DMS79 (cell line): ENCODE results near the gene HSD17B10.
"Not testable (repeated sequence)": the region's sequence is repeated elsewhere in the genome, so short reads cannot be mapped to it uniquely, and the experiment has no call there.

ENCODE experiments used
- DNase-seq: peaks from one replicate; lab custom pipeline; 2025; lab: John Stamatoyannopoulos, UW

The HSD17B10 gene

GRCh38 chrX:53437206-53437605 is 3.0 kb upstream of the HSD17B10 start:
- DNase-seq: no peak

GRCh38 chrX:53435997-53436396 is 1.8 kb upstream of the HSD17B10 start:
- peak; percentile 24 for DNase-seq

DNA sequence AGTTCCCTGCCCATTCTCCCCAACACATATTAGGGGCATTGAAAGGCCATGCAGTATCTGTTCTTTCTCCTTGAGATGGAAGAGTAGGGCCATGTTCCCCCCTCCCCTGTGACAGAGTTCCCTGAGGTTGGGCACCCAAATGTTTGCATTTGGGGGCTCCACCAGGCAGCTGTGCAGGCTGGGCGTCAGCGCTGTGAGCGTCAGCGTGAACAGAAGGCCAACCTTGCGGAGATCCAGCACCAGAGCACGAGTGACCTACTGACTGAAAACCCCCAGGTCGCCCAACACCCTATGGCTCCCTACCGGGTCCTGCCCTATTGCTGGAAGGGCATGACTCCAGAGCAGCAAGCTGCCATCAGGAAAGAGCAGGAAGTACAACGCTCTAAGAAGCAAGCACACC is 3.9 kb downstream of the HSD17B10 start:
- no peak for DNase-seq

DNA sequence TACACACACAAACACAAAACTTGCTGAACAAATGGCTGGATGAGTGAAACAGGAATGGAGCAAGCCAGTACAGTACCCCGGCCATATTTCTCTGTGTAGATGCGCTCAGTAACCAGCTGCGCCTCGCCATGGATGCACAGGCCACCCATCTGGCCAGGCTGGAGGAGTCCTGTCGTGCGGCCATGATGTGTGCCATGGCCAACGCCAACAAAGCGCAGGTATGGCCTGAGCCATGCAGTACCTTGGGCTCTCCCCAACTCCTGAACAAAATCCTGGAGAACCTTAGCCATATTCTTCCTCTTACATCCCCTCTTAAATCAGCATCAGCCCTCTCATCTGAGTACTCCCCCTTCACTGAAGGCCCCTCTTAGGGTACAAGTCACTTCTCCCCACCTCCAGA is 4.4 kb downstream of the HSD17B10 start:
- DNase-seq: no peak

DNA sequence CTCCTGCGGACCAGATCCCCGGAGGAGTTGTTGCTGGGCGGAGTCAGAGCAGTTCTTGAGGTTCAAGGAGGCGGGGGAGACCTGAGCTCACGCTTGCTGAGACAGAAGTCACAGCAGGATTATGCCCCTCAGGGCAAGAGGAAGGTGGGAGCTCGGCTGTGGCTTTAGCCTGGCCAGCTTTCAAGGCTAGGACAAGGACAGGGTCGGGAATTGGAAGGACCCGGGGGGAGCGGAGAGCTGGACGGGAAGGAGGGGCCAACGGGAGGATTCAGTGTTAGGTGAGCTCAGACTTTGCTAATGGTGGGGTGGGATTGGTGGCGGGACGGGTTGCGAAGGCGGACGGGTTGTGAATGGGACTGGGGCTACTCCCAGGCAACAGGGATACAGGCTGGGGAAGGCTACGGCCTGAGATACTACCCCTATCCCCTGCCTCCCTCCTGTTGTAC is 11.3 kb downstream of the HSD17B10 start, which contains the start of gene RIBC1:
TSS of gene RIBC1 (plus strand) at position 13 of the 446 bp plus-strand sequence. CDS start 3,404 bp downstream, outside the sequence.
- DNase-seq: no peak

- DNase-seq: peak; percentile 90
Observed at GRCh38 chrX:53422086-53422860, 11.9 kb downstream of the HSD17B10 start, which contains the start of gene SMC1A. Gene SMC1A, minus strand, starts transcription at chrX:53422654. Its CDS starts 54 bp downstream, at chrX:53422600.

DNA sequence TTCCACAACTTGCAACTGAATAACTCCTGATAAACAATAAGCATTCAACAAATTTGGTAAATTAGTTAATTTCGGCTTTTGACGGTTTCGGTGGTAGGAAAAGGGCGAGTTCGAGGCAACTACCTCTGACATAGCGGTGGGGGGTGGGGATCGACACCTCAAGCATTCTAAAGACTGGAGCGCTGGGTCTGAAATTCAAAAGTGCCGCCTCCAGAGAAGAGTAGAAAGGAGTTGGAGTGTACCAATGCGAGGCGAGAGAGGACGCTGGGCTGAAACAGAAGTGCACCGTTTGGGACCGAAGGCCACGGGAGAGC is 12.4 kb downstream of the HSD17B10 start:
- no peak for DNase-seq

- no peak for DNase-seq
Observed at GRCh38 chrX:53421125-53421524, 13.0 kb downstream of the HSD17B10 start.

DNA sequence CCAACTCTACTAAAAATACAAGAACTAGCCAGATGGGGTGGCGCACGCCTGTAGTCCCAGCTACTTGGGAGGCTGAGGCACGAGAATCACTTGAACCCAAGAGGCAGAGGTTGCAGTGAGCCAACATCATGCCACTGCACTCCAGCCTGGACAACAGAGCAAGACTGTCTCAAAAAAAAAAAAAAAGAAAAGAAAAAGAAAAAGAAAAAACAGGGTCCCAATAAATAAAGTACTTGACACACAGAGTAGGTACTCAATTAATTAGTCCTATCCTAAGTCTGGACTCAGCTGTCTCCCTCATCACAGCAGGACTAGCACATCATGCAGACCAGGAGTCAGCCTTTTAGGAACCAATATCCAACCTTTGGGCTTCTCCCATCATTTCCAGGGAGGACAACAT is 13.8 kb downstream of the HSD17B10 start:
- not testable (repeated sequence) for DNase-seq

GRCh38 chrX:53412446-53412845 is 21.7 kb downstream of the HSD17B10 start:
- no peak for DNase-seq

DNA sequence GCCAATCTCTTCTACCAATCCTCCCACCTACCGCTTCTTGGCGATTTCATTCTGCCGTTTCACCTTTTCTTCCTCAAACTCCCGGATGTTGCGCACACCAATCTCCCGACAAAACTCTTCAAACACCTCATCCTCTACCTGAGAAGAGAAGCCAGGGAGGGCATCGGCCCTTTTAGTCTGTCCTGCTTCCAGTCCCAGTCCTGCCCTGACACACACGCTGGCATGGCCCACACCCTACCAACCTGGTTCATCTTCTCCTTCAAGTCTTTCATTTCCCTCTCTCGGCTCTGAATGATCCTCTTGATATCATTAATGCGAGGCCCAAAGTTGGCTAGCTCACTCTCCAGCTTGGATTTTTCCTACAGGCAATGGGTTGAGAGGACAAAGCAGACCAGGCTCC is 30.6 kb downstream of the HSD17B10 start:
- DNase-seq: no peak

DNA sequence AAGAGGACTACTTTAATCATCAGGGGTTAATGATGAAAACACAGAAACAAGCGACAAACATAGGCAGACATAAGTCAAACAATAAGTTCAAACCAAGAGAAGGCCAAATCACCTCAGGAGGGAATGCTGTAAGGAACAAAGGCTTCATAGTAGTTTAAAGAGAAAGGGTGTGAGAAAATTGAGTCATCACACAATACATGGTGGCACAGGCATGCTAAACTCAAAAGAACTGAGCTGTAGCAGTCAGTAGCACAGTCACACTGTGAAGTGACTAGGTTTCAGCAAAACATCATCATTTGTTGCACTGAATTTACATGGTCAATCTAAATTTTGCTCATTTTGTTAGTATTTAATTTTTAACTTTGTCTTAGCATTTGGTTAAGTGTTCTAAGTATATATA is 36.0 kb downstream of the HSD17B10 start:
- DNase-seq: no peak

DNA sequence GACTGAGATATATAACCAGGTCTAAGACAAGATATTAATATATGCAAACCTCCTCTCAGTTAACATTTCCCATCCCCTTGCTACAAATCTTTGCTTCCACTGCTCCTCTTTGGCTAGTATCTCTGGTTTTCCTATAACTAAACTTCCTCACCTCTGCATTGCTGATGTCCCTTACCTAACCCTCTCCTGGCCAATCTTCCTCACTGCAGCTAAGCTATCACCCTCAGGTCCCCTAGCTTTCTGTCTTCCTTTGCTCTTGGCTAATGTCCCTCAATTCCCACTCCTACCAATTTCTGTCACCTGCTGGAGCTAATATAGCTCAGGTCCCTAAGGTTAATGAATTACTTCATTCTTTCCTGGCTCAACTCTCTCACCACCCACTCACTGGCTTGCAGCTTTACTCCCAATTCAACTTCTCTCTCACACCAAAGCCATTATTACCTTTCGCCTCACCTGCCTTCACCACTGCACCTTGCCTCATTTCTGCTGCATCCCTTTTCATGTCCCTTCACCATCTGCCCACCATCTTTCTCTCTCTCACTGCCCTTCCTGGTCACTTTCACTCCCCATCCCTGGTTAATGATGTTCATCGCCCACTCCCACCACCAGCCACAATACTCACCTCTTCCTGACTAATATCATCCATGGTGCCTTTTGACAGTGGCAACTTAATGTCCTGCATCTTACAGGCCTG is 38.4 kb downstream of the HSD17B10 start:
- DNase-seq: no peak

- DNase-seq: no peak
Observed at GRCh38 chrX:53383376-53384076, 50.6 kb downstream of the HSD17B10 start.
